K562 (cell line): ENCODE data around the gene SH3BP5. TPM values are rescaled to one million over a fixed set of nuclear protein-coding genes. Genes with fewer than 3 reads are reported as not detected.

Experiments
- ATAC-seq: fragments of 200-7000 bp; cut with Tn5 transposase; 3 replicates; pipeline ENCODE4 v1.9.1; 2020; ENCODE audit warnings: moderate library complexity
- BruUV-seq: library from RNA; stranded (reverse); fragments of 400-500 nt; replicated peaks from 2 replicates; lab custom pipeline; 2021; lab: Mats Ljungman, UMichigan
- CTCF ChIA-PET: fragments of 300-600 bp; formaldehyde crosslinking; extraction: SDS; loops from one replicate; lab custom pipeline; 2021; ENCODE audit warnings: low intra/inter-chr PET ratio; lab: Yijun Ruan, JAX
- POLR2A ChIA-PET: fragments of 300-600, 350-650 bp; sonication (Branson Sonifier 250); formaldehyde crosslinking; extraction: SDS; loops from one replicate; lab custom pipeline; 2021; ENCODE audit warnings: antibody characterized with exemption, inconsistent platforms; lab: Yijun Ruan, JAX
- DNase-seq, 4 experiments: peaks; one replicate each; pipeline versions ENCODE4 v3.0.0 to v3.0.0-alpha.2; 2011 to 2018; ENCODE audit warnings: low spot score in 3 of 4, mixed read lengths in 3 of 4; ENCODE audit errors: extremely low read depth in 1 of 4
- FAIRE-seq: peaks from 2 replicates; lab custom pipeline; 2011; peaks lifted over from hg19 to GRCh38; lab: Jason Lieb, UNC
- H2AFZ ChIP-seq: 2 replicates; pipeline ENCODE4 v1.6.0; 2011; ENCODE audit warnings: low read depth, low read length, control low read depth, inconsistent platforms
- H3K27ac ChIP-seq: fragments of 200-600 bp; 3 replicates; pipeline ENCODE4 v1.8.0; 2011; ENCODE audit warnings: low read depth, mild to moderate bottlenecking, control low read depth, inconsistent platforms, low read length, moderate library complexity, mixed read lengths; ENCODE audit errors: extremely low read depth
- H3K27me3 ChIP-seq, 2 experiments: fragments of 300-600 bp in 1 of 2; 2 replicates in 1 of 2; 3 replicates in 1 of 2; pipeline versions ENCODE4 v1.6.0 to v1.8.0; 2011; ENCODE audit warnings: inconsistent platforms in 2 of 2, low read length in 2 of 2, mild to moderate bottlenecking in 1 of 2, mixed read lengths in 1 of 2, moderate library complexity in 1 of 2; ENCODE audit not compliant: control insufficient read depth in 2 of 2, insufficient read depth in 2 of 2
- H3K36me3 ChIP-seq: fragments of 300-600 bp; 3 replicates; pipeline ENCODE4 v1.8.0; 2011; ENCODE audit warnings: mild to moderate bottlenecking, low read length, inconsistent platforms; ENCODE audit not compliant: control insufficient read depth, insufficient read depth
- H3K4me1 ChIP-seq, 2 experiments: fragments of 200-600 bp in 1 of 2; replicated peaks in 1 of 2; 2 replicates in 1 of 2; 3 replicates in 1 of 2; pipeline versions ENCODE4 v1.5.1 to v1.8.0; 2011; ENCODE audit warnings: inconsistent platforms in 2 of 2, low read length in 2 of 2, mild to moderate bottlenecking in 1 of 2, mixed read lengths in 1 of 2, moderate library complexity in 1 of 2; ENCODE audit not compliant: control insufficient read depth in 2 of 2, insufficient read depth in 2 of 2
- H3K4me2 ChIP-seq: 2 replicates; pipeline ENCODE4 v1.6.1; 2011; ENCODE audit warnings: low read length, control low read depth, inconsistent platforms, mixed read lengths; ENCODE audit not compliant: insufficient read depth
- H3K4me3 ChIP-seq: fragments of 200-600 bp; sonication (generic), shearing (Covaris generic); 2 replicates; pipeline ENCODE4 v1.5.1; 2016; ENCODE audit warnings: control low read depth, inconsistent platforms
- H3K79me2 ChIP-seq: fragments of 200-600 bp; 3 replicates; pipeline ENCODE4 v1.8.0; 2011; ENCODE audit warnings: low read length, inconsistent platforms; ENCODE audit not compliant: control insufficient read depth, insufficient read depth
- H3K9ac ChIP-seq, 2 experiments: 2 replicates each; pipeline versions ENCODE4 v1.6.0 to v1.6.1; 2011; ENCODE audit warnings: low read depth in 2 of 2, low read length in 2 of 2, control low read depth in 1 of 2, inconsistent platforms in 1 of 2, mild to moderate bottlenecking in 1 of 2, mixed read lengths in 1 of 2; ENCODE audit not compliant: insufficient read depth in 1 of 2
- H3K9me1 ChIP-seq: one replicate; pipeline ENCODE4 v1.6.0; 2011; ENCODE audit warnings: inconsistent platforms, mild to moderate bottlenecking, low read length, moderate library complexity; ENCODE audit not compliant: control insufficient read depth, insufficient read depth
- H3K9me3 ChIP-seq: replicated peaks from 2 replicates; pipeline ENCODE4 v1.5.1; 2011; ENCODE audit warnings: low read depth, low read length, inconsistent platforms; ENCODE audit not compliant: control insufficient read depth, insufficient read depth
- H4K20me1 ChIP-seq: replicated peaks from 2 replicates; pipeline ENCODE4 v1.6.1; 2011; ENCODE audit warnings: low read length, inconsistent platforms, mixed read lengths; ENCODE audit not compliant: control insufficient read depth, insufficient read depth
- BCOR ChIP-seq: fragments of 450-650 bp; IDR thresholded peaks from 2 replicates; pipeline ENCODE4 v1.6.1; 2016
- KLF6 ChIP-seq: fragments of 250-450 bp; sonication (Bioruptor Pico); IDR thresholded peaks from 2 replicates; pipeline ENCODE4 v1.4.0; 2020; ENCODE audit warnings: mild to moderate bottlenecking, moderate library complexity, borderline replicate concordance
- NFXL1 ChIP-seq: fragments of 450-650 bp; formaldehyde crosslinking; IDR thresholded peaks from 2 replicates; pipeline ENCODE4 v1.4.0; 2021; ENCODE audit warnings: mild to moderate bottlenecking
- RFX1 ChIP-seq: fragments of 450-650 bp; IDR thresholded peaks from 2 replicates; pipeline ENCODE4 v1.6.1; 2016; ENCODE audit warnings: mild to moderate bottlenecking, moderate library complexity
- SMARCA4 ChIP-seq: fragments of 450-650 bp; IDR thresholded peaks from 2 replicates; pipeline ENCODE4 v1.6.1; 2016
- SP1 ChIP-seq: sonication (generic); formaldehyde crosslinking; IDR thresholded peaks from 2 replicates; pipeline ENCODE4 v1.8.1; 2022; ENCODE audit warnings: mild to moderate bottlenecking, missing genetic modification reagents
- ZFP36 ChIP-seq: fragments of 150-350 bp; IDR thresholded peaks from 2 replicates; pipeline ENCODE4 v1.6.1; 2018; ENCODE audit warnings: low read length, low read depth; ENCODE audit not compliant: partially characterized antibody
- ZNF121 ChIP-seq: sonication (generic); formaldehyde crosslinking; conservative IDR thresholded peaks from 2 replicates; pipeline ENCODE4 v1.8.0; 2022; ENCODE audit warnings: missing genetic modification reagents
- ZNF583 ChIP-seq: fragments of 250-450 bp; sonication (Bioruptor Pico); IDR thresholded peaks from 2 replicates; pipeline ENCODE4 v1.4.0; 2020
- WGBS: fragments of 100-300 bp; shearing (Covaris generic); methylation state at CpG from one replicate; pipeline ENCODE4 v1.1.6; 2016; ENCODE audit warnings: low coverage, mixed read lengths; ENCODE audit not compliant: insufficient coverage; ENCODE audit errors: missing lambda C conversion rate; 5-methylcytosine and 5-hydroxymethylcytosine counted together
- in situ Hi-C: fragments of 300-500 bp; cut with MboI; formaldehyde crosslinking; loops from 4 replicates; pipeline ENCODE4 v1.15.0; 2018; ENCODE audit warnings: inconsistent platforms, mixed read lengths
- intact Hi-C: fragments of 100-400 bp; cut with micrococcal nuclease; formaldehyde crosslinking; loops from 2 replicates; pipeline ENCODE4 v1.14.2; 2022
- polyA plus RNA-seq, 8 experiments: library from polyadenylated mRNA; depleted of rRNA in 4 of 8; stranded (reverse) in 5 of 8; unstranded in 3 of 8; fragments of >200 nt; fragmentation: Nextera tagmentation in 2 of 8; fragmentation: Illumina TruSeq in 1 of 8; extraction: Ambion mirVana in 2 of 8; extraction: Trizol in 1 of 8; gene quantifications; 2 replicates each; pipeline versions ENCODE4 v1.2.1 to v1.2.3, GENCODE V29; 2011 to 2014; ENCODE audit warnings: inconsistent platforms in 1 of 8, missing spikeins in 1 of 8
- total RNA-seq, 7 experiments: library from RNA; depleted of rRNA in 6 of 7; stranded (reverse); fragments of >200 nt in 6 of 7; fragmentation: Illumina TruSeq in 2 of 7; extraction: Trizol in 2 of 7; gene quantifications; 2 replicates each; pipeline versions ENCODE4 v1.2.1 to v1.2.3, GENCODE V29; 2011 to 2021; ENCODE audit warnings: low replicate concordance in 1 of 7

Gene SH3BP5
- total and polyA plus RNA-seq, 9 of the 15 experiments (the other 6 are each of a cell fraction or from before 2014, with no cell fraction given), result 2.9 to 29.0 (median 14.9) TPM

GRCh38 chr3:15289661-15290060 lies 42.7 kb downstream of the SH3BP5 start:
- H2AFZ ChIP-seq, result no peak overlapping the region
- H3K27me3 ChIP-seq, result no peaks in the 10 kb centered on the region
- H3K79me2 ChIP-seq, result peaks cover 3% of the 10 kb centered on the region; the same call in 1 of the 3 replicates
- H3K9ac ChIP-seq, result no peak overlapping the region
- H3K4me3 ChIP-seq, result no peak overlapping the region
- WGBS, result 88% methylated on average over 1 of the region's 1 CpG
- POLR2A ChIA-PET, result interaction anchor here (0.6 to 4.3 kb wide), 3 partner anchors 11 to 334 kb away, joined by 3 to 21 read pairs (median 3); no protein-coding TSS in a partner anchor
- no TSS peak for BruUV-seq
- in situ Hi-C loops (no loop called here), intact Hi-C loops (no loop called here)
- CTCF ChIA-PET, result no interaction called here
- no peak for ATAC-seq
- H3K27ac ChIP-seq, result no peak overlapping the region
- H3K4me2 ChIP-seq, result no peak overlapping the region
- DNase-seq, result no peak
- peaks cover 22 to 44% of the 10 kb centered on the region in 2 experiments for H3K4me1 ChIP-seq
- H4K20me1 ChIP-seq, result no peaks in the 10 kb centered on the region
- TF ChIP-seq ZNF121, result no peak
- TF ChIP-seq SP1, result no peak
- no peak for TF ChIP-seq BCOR
- TF ChIP-seq SMARCA4, result no peak
- TF ChIP-seq ZNF583, result no peak
- no peak for TF ChIP-seq KLF6 (CRISPR knock-in tag)
- no peaks in the 10 kb centered on the region for H3K9me3 ChIP-seq
- H3K9me1 ChIP-seq, result no peaks in the 10 kb centered on the region
- H3K36me3 ChIP-seq, result no peaks in the 10 kb centered on the region; the same call in 2 of the 3 replicates
- FAIRE-seq, result no peak

GRCh38 chr3:15288331-15289035 lies 43.9 kb downstream of the SH3BP5 start:
- H3K4me1 ChIP-seq, result peaks cover 20 to 39% of the 10 kb centered on the region in 2 experiments
- peaks cover 2% of the 10 kb centered on the region; the same call in 1 of the 3 replicates for H3K79me2 ChIP-seq
- BruUV-seq, result no TSS peak
- intact Hi-C loops (no loop called here), in situ Hi-C loops (no loop called here)
- POLR2A ChIA-PET, result interaction anchor here (0.6 to 4.3 kb wide), 5 partner anchors 8 to 112 kb away, joined by 3 to 21 read pairs (median 3); no protein-coding TSS in a partner anchor
- DNase-seq (no peak), FAIRE-seq (no peak), ATAC-seq (no peak)
- no peaks in the 10 kb centered on the region for H4K20me1 ChIP-seq
- H3K36me3 ChIP-seq, result no peaks in the 10 kb centered on the region; the same call in 2 of the 3 replicates
- no peaks in the 10 kb centered on the region for H3K9me1 ChIP-seq
- H3K9ac ChIP-seq, result no peak overlapping the region
- TF ChIP-seq ZFP36, result no peak
- no peak for TF ChIP-seq NFXL1
- TF ChIP-seq RFX1, result peak; percentile 46; the same call in 1 of the 2 replicates
- H2AFZ ChIP-seq, result no peak overlapping the region
- CTCF ChIA-PET, result no interaction called here
- H3K4me3 ChIP-seq, result no peak overlapping the region
- no peak overlapping the region for H3K27ac ChIP-seq
- 80% methylated on average over 10 of the region's 10 CpGs for WGBS
- no peaks in the 10 kb centered on the region for H3K9me3 ChIP-seq
- no peak overlapping the region for H3K4me2 ChIP-seq
- H3K27me3 ChIP-seq, result no peaks in the 10 kb centered on the region
